SK-N-SH treated with all-trans-retinoic acid at 6 μM for 48 hours (cell line): ENCODE results near the gene CENPP.

Experiments used
- ATAC-seq: fragments of 200-7000 bp; cut with Tn5 transposase; 3 replicates; pipeline ENCODE4 v1.9.1; 2020; ENCODE audit warnings: mild to moderate bottlenecking, moderate library complexity
- ARNTL ChIP-seq: fragments of 450-650 bp; formaldehyde crosslinking; IDR thresholded peaks from 2 replicates; pipeline ENCODE4 v1.5.0; 2020; ENCODE audit warnings: low read depth, mild to moderate bottlenecking, moderate library complexity, borderline replicate concordance
- BACH2 ChIP-seq: fragments of 250-450 bp; sonication (Bioruptor Pico); IDR thresholded peaks from 2 replicates; pipeline ENCODE4 v1.9.0; 2021; ENCODE audit warnings: mild to moderate bottlenecking, borderline replicate concordance
- ESRRG ChIP-seq: fragments of 250-450 bp; sonication (Bioruptor Pico); IDR thresholded peaks from 2 replicates; pipeline ENCODE4 v1.6.1; 2021; ENCODE audit warnings: mild to moderate bottlenecking
- ISL1 ChIP-seq: fragments of 250-450 bp; sonication (Bioruptor Pico); IDR thresholded peaks from 2 replicates; pipeline ENCODE4 v2.1.2; 2022; ENCODE audit warnings: mild to moderate bottlenecking, moderate library complexity
- OSR1 ChIP-seq: fragments of 250-450 bp; sonication (Bioruptor Pico); IDR thresholded peaks from 2 replicates; pipeline ENCODE4 v1.8.0; 2022; ENCODE audit warnings: moderate library complexity, mild to moderate bottlenecking, inconsistent platforms
- PPARA ChIP-seq: fragments of 250-450 bp; sonication (Bioruptor Pico); IDR thresholded peaks from 2 replicates; pipeline ENCODE4 v1.5.0; 2020; ENCODE audit warnings: mild to moderate bottlenecking, borderline replicate concordance
- SNAI2 ChIP-seq: fragments of 250-450 bp; sonication (Bioruptor Pico); IDR thresholded peaks from 2 replicates; pipeline ENCODE4 v1.5.0; 2020; ENCODE audit warnings: mild to moderate bottlenecking, moderate library complexity
- TCF4 ChIP-seq: fragments of 250-450 bp; sonication (Bioruptor Pico); IDR thresholded peaks from 2 replicates; pipeline ENCODE4 v1.8.0; 2021; ENCODE audit warnings: mild to moderate bottlenecking, moderate library complexity, borderline replicate concordance
- TOX ChIP-seq: fragments of 250-450 bp; sonication (Bioruptor Pico); IDR thresholded peaks from 2 replicates; pipeline ENCODE4 v1.8.0; 2021; ENCODE audit warnings: mild to moderate bottlenecking, moderate library complexity, borderline replicate concordance
- ZC3H10 ChIP-seq: fragments of 250-450 bp; sonication (Bioruptor Pico); IDR thresholded peaks from 2 replicates; pipeline ENCODE4 v1.5.1; 2021; ENCODE audit warnings: mild to moderate bottlenecking, moderate library complexity
- ZFP3 ChIP-seq: fragments of 250-450 bp; sonication (Bioruptor Pico); IDR thresholded peaks from 2 replicates; pipeline ENCODE4 v1.5.0; 2020; ENCODE audit warnings: mild to moderate bottlenecking, moderate library complexity
- ZFP30 ChIP-seq: fragments of 450-650 bp; formaldehyde crosslinking; IDR thresholded peaks from 2 replicates; pipeline ENCODE4 v1.5.0; 2022; ENCODE audit warnings: mild to moderate bottlenecking, moderate library complexity
- ZNF565 ChIP-seq: fragments of 450-650 bp; formaldehyde crosslinking; conservative IDR thresholded peaks from 2 replicates; pipeline ENCODE4 v1.5.0; 2020; ENCODE audit warnings: low read depth, mild to moderate bottlenecking, moderate library complexity
- ZNF70 ChIP-seq: fragments of 450-650 bp; formaldehyde crosslinking; IDR thresholded peaks from 2 replicates; pipeline ENCODE4 v1.5.0; 2020; ENCODE audit warnings: mild to moderate bottlenecking, moderate library complexity
- TF ChIP-seq, protein P1 (sequence below): fragments of 250-450 bp; sonication (Bioruptor Pico); IDR thresholded peaks from 2 replicates; pipeline ENCODE4 v1.5.0; 2020; ENCODE audit warnings: mild to moderate bottlenecking, moderate library complexity
- TF ChIP-seq, protein P2 (sequence below): fragments of 250-450 bp; sonication (Bioruptor Pico); IDR thresholded peaks from 2 replicates; pipeline ENCODE4 v1.8.0; 2020; ENCODE audit warnings: mild to moderate bottlenecking, moderate library complexity, borderline replicate concordance
- TF ChIP-seq, protein P3 (sequence below): fragments of 250-450 bp; sonication (Bioruptor Pico); IDR thresholded peaks from 2 replicates; pipeline ENCODE4 v1.5.1; 2021; ENCODE audit warnings: mild to moderate bottlenecking, moderate library complexity
- TF ChIP-seq, protein P4 (sequence below): fragments of 250-450 bp; sonication (Bioruptor Pico); IDR thresholded peaks from 2 replicates; pipeline ENCODE4 v1.5.1; 2020; ENCODE audit warnings: low read depth, mild to moderate bottlenecking, moderate library complexity
- TF ChIP-seq, protein P5 (sequence below): fragments of 250-450 bp; sonication (Bioruptor Pico); IDR thresholded peaks from 2 replicates; pipeline ENCODE4 v1.8.0; 2021; ENCODE audit warnings: low read depth, mild to moderate bottlenecking, moderate library complexity, borderline replicate concordance

The CENPP gene

DNA sequence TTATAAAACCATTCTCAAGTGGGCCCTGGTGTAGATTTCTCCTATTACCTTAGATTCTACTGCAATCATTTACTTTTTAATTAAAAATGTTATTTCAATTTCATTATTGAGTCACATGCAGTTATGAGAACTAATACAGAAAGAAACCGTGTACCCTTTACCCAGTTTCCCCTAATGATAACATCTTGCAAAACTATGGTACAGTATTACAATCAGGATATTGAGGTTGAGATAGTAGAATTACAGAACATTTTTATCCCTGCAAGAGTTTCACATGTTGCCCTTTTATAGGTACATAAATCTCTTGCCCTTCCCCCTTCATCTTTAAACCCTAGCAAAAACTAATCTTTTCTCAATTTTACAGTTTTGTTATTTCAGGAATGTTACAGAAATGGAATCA, 109.5 kb downstream of the CENPP start (continued):
- TF ChIP-seq, protein P1, sequence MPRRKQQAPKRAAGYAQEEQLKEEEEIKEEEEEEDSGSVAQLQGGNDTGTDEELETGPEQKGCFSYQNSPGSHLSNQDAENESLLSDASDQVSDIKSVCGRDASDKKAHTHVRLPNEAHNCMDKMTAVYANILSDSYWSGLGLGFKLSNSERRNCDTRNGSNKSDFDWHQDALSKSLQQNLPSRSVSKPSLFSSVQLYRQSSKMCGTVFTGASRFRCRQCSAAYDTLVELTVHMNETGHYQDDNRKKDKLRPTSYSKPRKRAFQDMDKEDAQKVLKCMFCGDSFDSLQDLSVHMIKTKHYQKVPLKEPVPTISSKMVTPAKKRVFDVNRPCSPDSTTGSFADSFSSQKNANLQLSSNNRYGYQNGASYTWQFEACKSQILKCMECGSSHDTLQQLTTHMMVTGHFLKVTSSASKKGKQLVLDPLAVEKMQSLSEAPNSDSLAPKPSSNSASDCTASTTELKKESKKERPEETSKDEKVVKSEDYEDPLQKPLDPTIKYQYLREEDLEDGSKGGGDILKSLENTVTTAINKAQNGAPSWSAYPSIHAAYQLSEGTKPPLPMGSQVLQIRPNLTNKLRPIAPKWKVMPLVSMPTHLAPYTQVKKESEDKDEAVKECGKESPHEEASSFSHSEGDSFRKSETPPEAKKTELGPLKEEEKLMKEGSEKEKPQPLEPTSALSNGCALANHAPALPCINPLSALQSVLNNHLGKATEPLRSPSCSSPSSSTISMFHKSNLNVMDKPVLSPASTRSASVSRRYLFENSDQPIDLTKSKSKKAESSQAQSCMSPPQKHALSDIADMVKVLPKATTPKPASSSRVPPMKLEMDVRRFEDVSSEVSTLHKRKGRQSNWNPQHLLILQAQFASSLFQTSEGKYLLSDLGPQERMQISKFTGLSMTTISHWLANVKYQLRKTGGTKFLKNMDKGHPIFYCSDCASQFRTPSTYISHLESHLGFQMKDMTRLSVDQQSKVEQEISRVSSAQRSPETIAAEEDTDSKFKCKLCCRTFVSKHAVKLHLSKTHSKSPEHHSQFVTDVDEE (CRISPR knock-in tag), result no peak
- TF ChIP-seq ZNF565 (CRISPR knock-in tag) (no peak), TOX (CRISPR knock-in tag) (no peak), OSR1 (CRISPR knock-in tag) (no peak)

DNA sequence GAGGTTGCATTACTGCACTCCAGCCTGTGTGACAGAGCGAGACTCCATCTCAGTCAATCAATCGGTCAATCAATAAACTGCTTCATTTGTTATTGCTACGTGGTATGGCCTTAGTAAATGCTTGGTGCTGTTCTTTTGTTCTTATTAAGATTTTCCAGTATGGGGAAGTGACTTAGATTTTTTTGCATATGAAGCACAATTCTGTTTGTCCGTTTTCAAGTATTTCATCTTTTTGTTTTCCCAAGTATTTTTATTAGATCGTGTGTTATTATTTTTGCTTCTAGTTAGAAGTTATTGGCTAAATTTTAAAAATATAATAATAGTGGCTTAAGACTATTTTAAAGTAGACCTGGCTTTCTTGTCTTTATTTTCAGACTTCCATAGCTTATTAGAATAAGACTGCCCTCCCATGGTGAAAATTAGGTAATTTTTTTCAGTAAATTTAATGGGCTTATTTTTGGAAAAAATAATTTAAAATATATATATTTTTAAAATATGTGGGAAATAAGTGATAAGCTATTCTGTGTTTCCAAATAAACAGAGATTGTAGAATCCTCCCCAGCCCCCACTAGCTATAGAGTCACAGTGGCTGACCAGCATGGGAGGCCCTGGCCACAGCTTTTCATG, 113.3 kb downstream of the CENPP start:
- no peak for TF ChIP-seq ZFP30 (CRISPR knock-in tag)
- ATAC-seq, result no peak

DNA sequence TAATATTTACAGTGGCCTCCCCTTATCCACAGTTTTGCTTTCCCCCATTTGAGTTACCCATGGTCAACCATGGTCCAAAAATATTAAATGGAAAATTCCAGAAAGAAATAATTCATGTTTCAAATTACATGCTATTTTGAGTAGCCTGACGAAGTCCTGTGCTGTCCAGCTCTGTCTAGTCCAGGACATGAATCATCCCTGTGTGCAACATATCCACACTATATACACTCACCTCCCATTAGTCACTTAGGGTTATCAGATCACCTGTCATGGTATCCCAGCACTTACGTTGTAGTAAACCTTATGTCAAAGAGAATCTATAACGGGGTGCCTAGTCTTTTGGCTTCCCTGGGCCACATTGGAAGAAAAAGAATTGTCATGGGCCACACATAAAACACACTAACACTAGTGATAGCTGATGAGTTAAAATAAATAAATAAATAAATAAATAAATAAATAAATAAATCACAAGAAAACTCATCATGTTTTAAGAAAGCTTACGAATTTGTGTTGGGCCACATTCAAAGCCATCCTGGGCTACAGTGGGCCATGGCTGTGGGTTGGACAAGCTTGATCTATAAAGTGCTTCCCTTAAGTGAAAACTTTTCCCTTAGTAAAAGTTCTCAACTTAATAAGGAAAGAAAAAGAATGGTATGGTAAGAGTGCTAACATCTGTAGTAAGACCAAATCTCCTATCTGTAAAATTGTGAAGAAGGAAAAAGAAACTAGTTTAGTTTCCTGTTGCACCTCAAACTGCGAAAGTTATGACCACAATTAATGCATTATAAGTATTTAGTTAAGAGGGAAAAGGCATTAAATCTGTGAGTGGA, 114.4 kb downstream of the CENPP start:
- ATAC-seq, result peak; percentile 92
- TF ChIP-seq, protein P2, sequence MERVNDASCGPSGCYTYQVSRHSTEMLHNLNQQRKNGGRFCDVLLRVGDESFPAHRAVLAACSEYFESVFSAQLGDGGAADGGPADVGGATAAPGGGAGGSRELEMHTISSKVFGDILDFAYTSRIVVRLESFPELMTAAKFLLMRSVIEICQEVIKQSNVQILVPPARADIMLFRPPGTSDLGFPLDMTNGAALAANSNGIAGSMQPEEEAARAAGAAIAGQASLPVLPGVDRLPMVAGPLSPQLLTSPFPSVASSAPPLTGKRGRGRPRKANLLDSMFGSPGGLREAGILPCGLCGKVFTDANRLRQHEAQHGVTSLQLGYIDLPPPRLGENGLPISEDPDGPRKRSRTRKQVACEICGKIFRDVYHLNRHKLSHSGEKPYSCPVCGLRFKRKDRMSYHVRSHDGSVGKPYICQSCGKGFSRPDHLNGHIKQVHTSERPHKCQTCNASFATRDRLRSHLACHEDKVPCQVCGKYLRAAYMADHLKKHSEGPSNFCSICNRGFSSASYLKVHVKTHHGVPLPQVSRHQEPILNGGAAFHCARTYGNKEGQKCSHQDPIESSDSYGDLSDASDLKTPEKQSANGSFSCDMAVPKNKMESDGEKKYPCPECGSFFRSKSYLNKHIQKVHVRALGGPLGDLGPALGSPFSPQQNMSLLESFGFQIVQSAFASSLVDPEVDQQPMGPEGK (CRISPR knock-in tag), result no peak
- TF ChIP-seq ISL1 (CRISPR knock-in tag), result 0 out of 2 replicates have a peak, but pooled peaks have one; percentile 42

DNA sequence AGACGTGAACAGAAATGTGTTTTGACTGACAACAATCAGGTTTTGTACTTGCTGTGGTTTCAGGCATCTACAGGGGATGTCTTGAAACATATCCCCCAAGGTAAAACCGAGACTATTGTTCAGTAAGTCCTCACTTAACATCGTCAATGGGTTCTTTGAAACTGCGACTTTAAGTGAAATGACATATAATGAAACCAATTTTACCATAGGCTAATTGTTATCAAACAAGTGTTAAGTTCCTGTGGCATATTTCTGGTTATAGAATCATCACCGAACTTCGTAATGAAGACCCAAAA, 114.9 kb downstream of the CENPP start:
- TF ChIP-seq ZNF70 (no peak), ZC3H10 (CRISPR knock-in tag) (no peak), BACH2 (CRISPR knock-in tag) (no peak), ESRRG (no peak), TCF4 (CRISPR knock-in tag) (no peak), SNAI2 (CRISPR knock-in tag) (no peak), ZFP3 (no peak), ARNTL (CRISPR knock-in tag) (no peak), TOX (CRISPR knock-in tag) (no peak), ZFP30 (CRISPR knock-in tag) (no peak), ISL1 (CRISPR knock-in tag) (no peak), ZNF565 (CRISPR knock-in tag) (no peak), PPARA (CRISPR knock-in tag) (no peak)
- TF ChIP-seq, protein P1 (CRISPR knock-in tag), result no peak
- TF ChIP-seq, protein P2 (CRISPR knock-in tag), result no peak
- TF ChIP-seq, protein P3, sequence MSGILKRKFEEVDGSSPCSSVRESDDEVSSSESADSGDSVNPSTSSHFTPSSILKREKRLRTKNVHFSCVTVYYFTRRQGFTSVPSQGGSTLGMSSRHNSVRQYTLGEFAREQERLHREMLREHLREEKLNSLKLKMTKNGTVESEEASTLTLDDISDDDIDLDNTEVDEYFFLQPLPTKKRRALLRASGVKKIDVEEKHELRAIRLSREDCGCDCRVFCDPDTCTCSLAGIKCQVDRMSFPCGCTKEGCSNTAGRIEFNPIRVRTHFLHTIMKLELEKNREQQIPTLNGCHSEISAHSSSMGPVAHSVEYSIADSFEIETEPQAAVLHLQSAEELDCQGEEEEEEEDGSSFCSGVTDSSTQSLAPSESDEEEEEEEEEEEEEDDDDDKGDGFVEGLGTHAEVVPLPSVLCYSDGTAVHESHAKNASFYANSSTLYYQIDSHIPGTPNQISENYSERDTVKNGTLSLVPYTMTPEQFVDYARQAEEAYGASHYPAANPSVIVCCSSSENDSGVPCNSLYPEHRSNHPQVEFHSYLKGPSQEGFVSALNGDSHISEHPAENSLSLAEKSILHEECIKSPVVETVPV, result no peak
- TF ChIP-seq, protein P4, sequence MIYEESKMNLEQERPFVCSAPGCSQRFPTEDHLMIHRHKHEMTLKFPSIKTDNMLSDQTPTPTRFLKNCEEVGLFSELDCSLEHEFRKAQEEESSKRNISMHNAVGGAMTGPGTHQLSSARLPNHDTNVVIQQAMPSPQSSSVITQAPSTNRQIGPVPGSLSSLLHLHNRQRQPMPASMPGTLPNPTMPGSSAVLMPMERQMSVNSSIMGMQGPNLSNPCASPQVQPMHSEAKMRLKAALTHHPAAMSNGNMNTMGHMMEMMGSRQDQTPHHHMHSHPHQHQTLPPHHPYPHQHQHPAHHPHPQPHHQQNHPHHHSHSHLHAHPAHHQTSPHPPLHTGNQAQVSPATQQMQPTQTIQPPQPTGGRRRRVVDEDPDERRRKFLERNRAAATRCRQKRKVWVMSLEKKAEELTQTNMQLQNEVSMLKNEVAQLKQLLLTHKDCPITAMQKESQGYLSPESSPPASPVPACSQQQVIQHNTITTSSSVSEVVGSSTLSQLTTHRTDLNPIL (CRISPR knock-in tag), result no peak
- TF ChIP-seq, protein P5, sequence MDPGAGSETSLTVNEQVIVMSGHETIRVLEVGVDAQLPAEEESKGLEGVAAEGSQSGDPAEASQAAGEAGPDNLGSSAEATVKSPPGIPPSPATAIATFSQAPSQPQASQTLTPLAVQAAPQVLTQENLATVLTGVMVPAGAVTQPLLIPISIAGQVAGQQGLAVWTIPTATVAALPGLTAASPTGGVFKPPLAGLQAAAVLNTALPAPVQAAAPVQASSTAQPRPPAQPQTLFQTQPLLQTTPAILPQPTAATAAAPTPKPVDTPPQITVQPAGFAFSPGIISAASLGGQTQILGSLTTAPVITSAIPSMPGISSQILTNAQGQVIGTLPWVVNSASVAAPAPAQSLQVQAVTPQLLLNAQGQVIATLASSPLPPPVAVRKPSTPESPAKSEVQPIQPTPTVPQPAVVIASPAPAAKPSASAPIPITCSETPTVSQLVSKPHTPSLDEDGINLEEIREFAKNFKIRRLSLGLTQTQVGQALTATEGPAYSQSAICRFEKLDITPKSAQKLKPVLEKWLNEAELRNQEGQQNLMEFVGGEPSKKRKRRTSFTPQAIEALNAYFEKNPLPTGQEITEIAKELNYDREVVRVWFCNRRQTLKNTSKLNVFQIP, result no peak
- TF ChIP-seq, all 23 proteins: peak for 0
- ATAC-seq, result no peak
